ENCODE results near the gene HOXD9.

Gene HOXD9

GRCh38 chr2:176156807-176157498 lies 34.4 kb downstream of the HOXD9 start, which contains the start of gene HOXD3:
Gene HOXD3, plus strand, starts transcription at chr2:176157307. Its CDS starts 11,808 bp downstream, at chr2:176169115.
- no peak for DNase-seq

DNA sequence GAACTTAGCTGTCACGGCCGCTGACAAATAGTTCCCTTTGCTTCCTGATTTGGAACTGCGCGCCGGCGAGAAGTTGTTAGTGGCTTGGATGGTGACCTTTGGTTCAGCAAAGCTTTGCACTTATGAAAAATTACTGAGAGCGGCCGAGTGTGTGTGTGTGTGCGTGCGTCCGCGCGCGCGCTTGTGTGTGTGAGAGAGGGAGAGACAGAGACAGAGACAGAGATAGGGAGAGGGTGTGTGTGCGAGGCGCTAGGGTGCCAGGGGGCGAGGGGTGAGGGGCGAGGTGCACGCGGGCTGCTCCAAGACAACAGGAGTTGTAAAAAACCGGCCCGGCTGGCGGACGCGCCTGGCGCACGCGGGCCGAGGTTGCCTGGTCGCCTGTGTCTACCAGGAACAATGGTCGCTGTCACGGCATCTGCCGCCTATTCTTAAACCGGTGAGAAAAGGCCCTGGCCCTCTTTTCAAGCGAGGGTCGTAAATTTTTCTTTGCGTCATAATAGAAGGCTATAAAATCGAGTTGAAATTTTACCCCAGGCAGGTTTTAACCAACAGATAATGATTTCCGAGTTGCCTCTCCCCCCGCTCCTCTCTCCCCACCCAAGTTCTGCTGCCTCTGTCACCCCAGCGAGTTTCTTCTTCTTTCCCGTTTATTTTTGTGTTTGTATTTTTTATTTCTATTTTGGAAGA lies 35.1 kb downstream of the HOXD9 start:
- DNase-seq = no peak

DNA sequence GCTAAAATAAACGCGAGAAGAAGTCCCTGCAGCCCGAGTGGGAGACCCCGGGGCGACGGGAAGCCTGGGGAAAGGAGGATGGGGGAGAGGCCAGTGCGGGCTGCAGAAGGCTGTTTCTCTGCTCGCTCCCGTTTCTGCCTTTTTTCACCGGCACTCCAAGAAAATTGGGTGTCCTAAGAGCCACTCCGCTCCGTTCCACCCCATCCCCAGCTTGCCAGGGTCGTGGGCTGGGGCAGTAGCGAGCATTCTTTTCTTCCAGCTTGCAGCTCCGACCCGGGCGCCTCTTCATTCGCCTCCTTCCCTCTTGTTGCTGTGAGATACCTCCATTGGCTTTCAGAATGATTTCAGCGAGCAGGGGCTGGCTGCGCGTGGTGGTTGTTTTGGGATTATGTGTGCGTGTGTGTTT lies 35.7 kb downstream of the HOXD9 start:
- DNase-seq = no peak

- no peak for DNase-seq
Observed at GRCh38 chr2:176158855-176159662, 36.5 kb downstream of the HOXD9 start.

DNA sequence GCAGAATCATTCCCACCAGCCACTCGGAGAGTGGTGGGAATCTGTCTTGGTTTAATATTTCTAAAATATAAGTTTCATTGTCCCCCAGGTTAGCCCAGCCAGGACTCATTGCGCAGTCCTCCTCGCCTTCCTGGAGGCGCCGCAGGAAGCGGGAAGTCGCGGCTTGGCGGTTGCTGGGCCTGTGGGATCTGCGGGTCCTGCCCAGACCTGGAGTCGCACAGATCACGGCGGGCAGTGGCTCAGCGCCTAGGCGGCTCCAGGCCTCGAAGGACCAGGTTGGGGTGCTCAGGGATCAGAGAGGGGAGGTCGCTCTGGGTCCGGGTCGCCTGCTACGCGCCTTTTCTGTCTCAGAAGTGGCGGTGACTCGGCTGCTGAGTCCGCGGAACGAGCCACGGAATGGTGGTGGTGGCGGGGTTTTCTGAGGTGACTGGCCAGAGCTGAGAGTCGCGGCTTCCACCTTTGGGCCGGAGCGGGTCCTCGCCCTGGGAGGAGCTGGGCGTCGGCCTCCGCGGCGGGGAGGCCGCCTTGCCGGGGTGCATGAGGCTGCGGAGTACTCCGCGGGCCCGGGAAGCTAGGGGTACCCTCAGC lies 37.2 kb downstream of the HOXD9 start:
- DNase-seq = no peak

DNA sequence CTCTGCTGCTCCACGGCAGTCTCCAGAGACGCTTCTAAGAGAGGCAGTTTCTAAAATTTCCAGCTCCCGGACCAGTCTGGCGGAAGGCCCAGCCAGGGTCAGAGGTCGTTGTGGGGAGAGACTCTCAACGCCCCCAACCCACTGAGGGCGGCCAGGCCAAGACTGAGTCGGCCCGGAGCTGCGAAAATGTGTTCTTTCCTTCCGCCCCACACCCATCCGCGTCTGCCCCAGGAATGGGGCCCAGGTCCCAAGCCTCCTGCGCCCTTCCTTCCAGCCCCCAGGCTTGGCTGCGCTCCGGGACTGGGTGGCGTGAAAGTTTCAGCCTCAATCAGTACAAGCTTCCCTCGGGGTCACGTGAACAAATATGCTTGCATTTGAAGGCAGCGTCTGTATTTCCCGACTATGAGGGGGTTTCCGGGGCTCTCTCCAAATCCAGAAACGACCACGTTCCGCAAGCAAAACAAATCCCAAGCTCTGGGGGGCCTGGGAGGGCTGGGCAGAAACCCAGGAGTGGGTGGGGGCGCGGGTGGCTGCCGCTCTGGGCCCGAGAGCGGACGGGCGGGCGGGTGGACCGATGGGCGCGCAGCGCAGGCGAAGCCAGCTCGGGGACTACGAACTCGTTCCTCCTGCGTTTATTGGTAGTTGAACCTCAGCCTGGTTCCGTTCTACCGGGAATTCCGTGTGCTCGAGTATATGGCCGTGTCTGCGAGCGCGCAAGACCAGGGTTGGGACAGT lies 37.9 kb downstream of the HOXD9 start:
- DNase-seq = no peak

DNA sequence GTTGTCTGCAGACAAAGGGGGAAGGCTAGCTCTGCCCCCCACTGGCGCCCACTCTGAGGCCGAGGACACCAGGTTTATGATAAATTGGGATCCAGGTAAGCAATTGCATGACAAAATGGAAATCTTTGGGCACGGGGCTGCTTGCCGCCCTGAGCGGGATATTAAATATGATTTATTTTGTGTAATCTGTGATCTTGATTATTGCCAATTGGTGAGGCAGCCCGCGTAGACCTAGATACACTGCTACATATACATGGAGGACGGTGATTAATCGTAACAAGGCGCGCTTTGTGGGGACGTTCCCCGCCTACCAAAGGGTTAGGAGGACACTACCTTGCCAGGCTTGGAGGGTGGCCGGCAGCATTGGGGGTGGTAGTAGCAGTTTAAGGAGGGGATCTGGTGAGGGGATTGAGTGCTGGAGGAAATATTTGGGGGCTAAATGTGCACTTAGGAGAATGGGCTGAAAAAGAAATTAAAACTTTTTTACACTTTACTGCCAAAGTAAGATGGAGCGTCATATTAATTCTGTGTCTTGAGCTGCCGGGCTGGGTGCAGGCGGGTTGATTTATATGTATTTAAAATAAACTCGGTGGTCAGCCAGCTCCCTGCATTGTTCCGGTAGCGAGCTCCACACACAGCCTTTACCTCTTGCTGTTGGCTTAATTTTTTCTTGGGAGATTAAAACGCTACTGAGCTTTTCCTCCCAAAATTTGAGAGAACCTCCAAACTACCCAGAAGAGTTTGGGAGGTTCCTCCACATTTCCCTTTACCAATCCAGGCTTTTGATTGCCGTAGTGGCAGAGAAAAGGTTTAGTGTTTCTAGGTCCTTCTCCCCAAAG lies 38.7 kb downstream of the HOXD9 start:
- no peak for DNase-seq

- no peak for DNase-seq
Observed at GRCh38 chr2:176161825-176162626, 39.5 kb downstream of the HOXD9 start.

DNA sequence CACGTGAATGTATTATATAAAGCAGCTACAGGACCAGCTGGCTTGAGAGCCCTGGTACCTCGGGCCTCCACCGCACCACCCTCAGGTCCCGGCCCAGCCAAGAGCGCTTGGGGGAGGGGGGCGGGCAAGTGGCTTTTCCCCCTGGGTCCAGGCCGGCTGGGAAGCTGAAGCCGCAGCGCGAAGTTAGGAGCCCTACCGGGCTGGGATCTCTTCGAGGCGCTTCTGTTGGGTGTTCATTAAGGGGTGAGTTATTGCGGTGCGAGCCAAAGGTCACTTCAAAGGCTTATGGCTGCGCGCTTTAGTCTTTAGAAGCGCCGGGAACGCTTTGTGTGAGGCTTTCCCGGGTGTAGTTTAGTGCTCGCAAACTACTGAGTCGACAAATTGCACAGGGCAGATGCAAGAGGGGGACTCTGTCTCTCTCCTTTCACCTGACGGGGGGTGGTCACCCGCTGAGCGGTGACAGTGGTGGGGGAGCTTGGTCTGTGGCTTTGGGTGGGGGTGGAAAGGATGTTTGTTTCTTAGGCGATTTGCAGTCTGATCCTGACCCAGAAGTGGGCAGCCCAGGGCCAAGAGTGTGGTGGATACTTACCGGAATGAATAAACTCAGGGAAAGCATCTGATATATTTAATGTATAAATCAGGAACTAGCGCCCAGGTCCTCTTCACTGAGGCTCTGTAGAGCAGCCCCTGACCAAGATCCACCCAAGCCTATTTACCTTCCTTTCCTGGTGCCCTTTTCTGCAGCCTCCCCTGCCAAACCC lies 40.6 kb downstream of the HOXD9 start:
- no peak for DNase-seq

- no peak for DNase-seq
Observed at GRCh38 chr2:176163672-176164056, 41.1 kb downstream of the HOXD9 start.

GRCh38 chr2:176164201-176164600 lies 41.7 kb downstream of the HOXD9 start:
- no peak for DNase-seq

- DNase-seq = no peak
Observed at GRCh38 chr2:176164611-176165369, 42.3 kb downstream of the HOXD9 start.

DNA sequence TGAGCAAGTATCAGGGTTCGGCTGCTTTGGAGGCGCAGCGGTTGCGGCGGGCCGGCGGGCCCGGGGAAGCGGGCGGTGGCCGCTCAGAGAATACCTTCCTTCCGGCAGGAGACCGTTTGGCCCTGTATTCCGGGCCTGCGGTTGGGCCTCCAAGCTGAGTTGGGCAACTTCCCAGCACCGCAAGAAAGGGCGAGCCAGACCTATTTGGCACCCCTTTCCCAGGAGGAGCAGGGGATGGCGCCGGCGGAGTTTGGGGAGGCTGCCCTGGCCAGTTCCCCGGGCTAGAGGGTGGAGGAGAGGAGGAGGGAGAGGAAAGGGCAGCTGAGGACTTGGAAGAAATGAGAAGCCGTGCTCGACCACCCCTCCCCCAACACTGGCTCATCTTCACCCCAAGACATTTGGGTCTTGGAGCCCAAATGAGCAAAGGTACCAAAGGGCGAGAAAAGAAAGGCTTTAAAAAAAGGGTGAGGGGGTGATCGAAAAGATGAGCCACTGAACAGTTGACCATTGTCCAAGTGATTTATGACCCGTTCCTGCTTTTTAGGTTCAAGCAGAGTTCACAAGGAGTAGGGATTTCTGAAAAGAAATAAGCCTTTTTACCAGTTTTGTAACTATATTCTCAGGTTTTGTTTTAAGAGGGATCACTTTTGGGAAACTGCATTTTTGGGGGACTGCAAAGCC lies 43.0 kb downstream of the HOXD9 start:
- DNase-seq = no peak

DNA sequence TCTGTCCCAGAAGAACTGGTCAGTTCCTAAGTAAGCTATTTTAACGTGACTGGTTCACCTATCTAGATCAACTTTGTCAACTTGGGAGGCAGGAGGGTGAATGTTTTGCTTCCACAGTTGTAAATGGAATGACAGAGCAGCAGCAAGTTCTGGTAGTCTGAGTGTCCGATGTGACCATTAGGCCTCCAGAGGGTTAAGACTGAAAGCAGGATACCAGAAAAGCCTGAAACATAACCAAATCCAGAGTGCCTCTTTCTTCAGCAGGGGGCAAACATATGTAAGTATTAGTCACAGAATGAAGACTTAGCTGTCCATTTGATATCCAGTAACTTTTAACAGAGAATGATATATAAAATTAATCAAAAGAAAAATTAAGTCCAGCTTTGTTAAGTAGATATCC lies 43.8 kb downstream of the HOXD9 start:
- no peak for DNase-seq

GRCh38 chr2:176167398-176167797 lies 44.9 kb downstream of the HOXD9 start:
- DNase-seq = no peak

GRCh38 chr2:176169181-176169580 lies 46.7 kb downstream of the HOXD9 start:
- DNase-seq = no peak

- DNase-seq = no peak
Observed at GRCh38 chr2:176169711-176170110, 47.2 kb downstream of the HOXD9 start.

DNA sequence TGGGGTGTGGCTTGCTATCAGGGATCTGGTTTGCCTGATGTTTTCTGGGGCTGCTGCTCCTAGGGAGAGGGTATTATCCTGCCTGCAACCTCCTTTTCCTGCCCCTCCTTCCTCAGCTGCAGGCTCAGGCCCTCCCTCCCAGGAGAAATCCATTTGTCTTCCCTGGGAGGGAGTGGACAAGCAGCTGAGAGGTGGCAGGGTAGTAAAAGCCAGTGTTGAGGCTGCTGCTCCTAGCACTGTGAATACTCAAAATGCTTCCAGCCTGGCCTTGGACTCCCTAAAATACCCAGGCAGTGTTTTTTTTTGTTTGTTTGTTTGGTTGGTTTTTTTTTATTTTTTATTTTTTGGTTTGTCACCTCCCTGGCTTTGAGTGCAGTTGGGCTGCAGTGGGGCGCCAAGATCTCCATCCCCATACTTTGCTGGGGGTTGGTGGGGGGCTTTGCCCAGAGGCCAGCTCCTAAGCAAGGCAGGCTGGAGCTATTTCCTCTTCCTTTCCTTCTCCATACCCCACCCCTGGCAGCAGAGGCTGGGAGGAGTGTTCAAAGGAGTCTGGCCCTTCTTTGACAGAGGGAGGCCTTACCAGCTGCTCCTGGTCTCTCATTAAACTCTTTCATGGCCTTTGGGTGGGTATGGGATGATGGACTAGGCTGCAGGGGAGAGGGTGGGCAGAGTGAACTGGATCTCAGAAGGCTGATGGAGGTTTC lies 48.2 kb downstream of the HOXD9 start:
- no peak for DNase-seq

All from activated gamma-delta T cell treated with Interleukin-2 at 50 U/mL for 16 hours (primary cell).